H9 (cell line): ENCODE data around the gene SLC22A31. TPM values are rescaled to one million over a fixed set of nuclear protein-coding genes. Genes with fewer than 3 reads are reported as not detected.

ENCODE experiments used
- DNase-seq: peaks from one replicate; pipeline ENCODE4 v3.0.0-alpha.2; 2017
- H2AFZ ChIP-seq: one replicate; pipeline ENCODE4 v1.6.1; 2013; ENCODE audit warnings: mild to moderate bottlenecking, low read length, control low read depth, moderate library complexity
- H2AK5ac ChIP-seq: 2 replicates; pipeline ENCODE4 v1.6.1; 2013; ENCODE audit warnings: low read length, control low read depth, mixed read lengths; ENCODE audit not compliant: insufficient read length
- H2BK120ac ChIP-seq: one replicate; pipeline ENCODE4 v1.6.1; 2013; ENCODE audit warnings: low read depth, mild to moderate bottlenecking, low read length, control low read depth, inconsistent platforms; ENCODE audit not compliant: poor library complexity, severe bottlenecking
- H2BK12ac ChIP-seq: 2 replicates; pipeline ENCODE4 v1.6.1; 2013; ENCODE audit warnings: low read length, control low read depth, mixed read lengths, low read depth; ENCODE audit not compliant: insufficient read length
- H2BK15ac ChIP-seq: 2 replicates; pipeline ENCODE4 v1.6.1; 2013; ENCODE audit warnings: low read depth, low read length, control low read depth
- H2BK20ac ChIP-seq: one replicate; pipeline ENCODE4 v1.6.1; 2013; ENCODE audit warnings: low read depth, mild to moderate bottlenecking, low read length, control low read depth, inconsistent platforms; ENCODE audit not compliant: poor library complexity, severe bottlenecking
- H2BK5ac ChIP-seq: 2 replicates; pipeline ENCODE4 v1.6.1; 2013; ENCODE audit warnings: low read length, control low read depth, mixed read lengths; ENCODE audit not compliant: insufficient read length
- H3K14ac ChIP-seq: 2 replicates; pipeline ENCODE4 v1.6.1; 2013; ENCODE audit warnings: low read length, control low read depth; ENCODE audit not compliant: insufficient read depth
- H3K18ac ChIP-seq: 2 replicates; pipeline ENCODE4 v1.6.1; 2013; ENCODE audit warnings: low read depth, mild to moderate bottlenecking, mixed read lengths, low read length, control low read depth; ENCODE audit not compliant: insufficient read length
- H3K23ac ChIP-seq: 2 replicates; pipeline ENCODE4 v1.6.1; 2013; ENCODE audit warnings: low read length, control low read depth, mixed read lengths, low read depth; ENCODE audit not compliant: insufficient read length
- H3K23me2 ChIP-seq: 2 replicates; pipeline ENCODE4 v1.6.1; 2013; ENCODE audit warnings: low read depth, mild to moderate bottlenecking, mixed read lengths, low read length, control low read depth; ENCODE audit not compliant: insufficient read length, poor library complexity, severe bottlenecking
- H3K27ac ChIP-seq: 2 replicates; pipeline ENCODE4 v1.5.1; 2013; ENCODE audit warnings: low read length, control low read depth, mixed read lengths, low read depth; ENCODE audit not compliant: insufficient read length
- H3K27me3 ChIP-seq: 2 replicates; pipeline ENCODE4 v1.6.1; 2013; ENCODE audit warnings: low read length, control low read depth, inconsistent platforms; ENCODE audit not compliant: insufficient read depth
- H3K4ac ChIP-seq: 2 replicates; pipeline ENCODE4 v1.6.1; 2013; ENCODE audit warnings: low read depth, mild to moderate bottlenecking, control low read depth, inconsistent platforms, low read length, moderate library complexity
- H3K4me1 ChIP-seq: 2 replicates; pipeline ENCODE4 v1.6.1; 2013; ENCODE audit warnings: low read length, control low read depth, inconsistent platforms; ENCODE audit not compliant: insufficient read depth
- H3K4me2 ChIP-seq: 2 replicates; pipeline ENCODE4 v1.6.1; 2013; ENCODE audit warnings: low read length, control low read depth, mixed read lengths; ENCODE audit not compliant: insufficient read length, insufficient read depth
- H3K56ac ChIP-seq: 2 replicates; pipeline ENCODE4 v1.6.1; 2013; ENCODE audit warnings: low read depth, mild to moderate bottlenecking, mixed read lengths, low read length, control low read depth; ENCODE audit not compliant: insufficient read length
- H3K79me1 ChIP-seq: 2 replicates; pipeline ENCODE4 v1.6.1; 2013; ENCODE audit warnings: low read depth, mild to moderate bottlenecking, moderate library complexity, low read length, control low read depth, inconsistent platforms; ENCODE audit not compliant: insufficient read depth, poor library complexity, severe bottlenecking
- H3K79me2 ChIP-seq: 2 replicates; pipeline ENCODE4 v1.6.1; 2013; ENCODE audit warnings: low read length, control low read depth, inconsistent platforms; ENCODE audit not compliant: insufficient read depth
- H3K9ac ChIP-seq: 2 replicates; pipeline ENCODE4 v1.6.1; 2013; ENCODE audit warnings: low read length, control low read depth, mixed read lengths; ENCODE audit not compliant: insufficient read length; ENCODE audit errors: extremely low read depth
- H3K9me3 ChIP-seq: one replicate; pipeline ENCODE4 v1.6.1; 2013; ENCODE audit warnings: low read depth, low read length, inconsistent platforms; ENCODE audit not compliant: control insufficient read depth
- H3T11ph ChIP-seq: one replicate; pipeline ENCODE4 v1.6.1; 2013; ENCODE audit warnings: mild to moderate bottlenecking, low read length, control low read depth, inconsistent platforms
- H4K20me1 ChIP-seq: one replicate; pipeline ENCODE4 v1.6.1; 2013; ENCODE audit not compliant: control insufficient read depth, insufficient read length, insufficient read depth
- H4K5ac ChIP-seq: 2 replicates; pipeline ENCODE4 v1.6.1; 2013; ENCODE audit warnings: low read depth, mild to moderate bottlenecking, mixed read lengths, low read length, control low read depth; ENCODE audit not compliant: insufficient read length
- H4K8ac ChIP-seq: replicated peaks from 2 replicates; pipeline ENCODE4 v1.6.1; 2013; ENCODE audit warnings: low read length, control low read depth, mixed read lengths, low read depth; ENCODE audit not compliant: insufficient read length
- H4K91ac ChIP-seq: 2 replicates; pipeline ENCODE4 v1.6.1; 2013; ENCODE audit warnings: low read depth, mild to moderate bottlenecking, moderate library complexity, mixed read lengths, low read length, control low read depth; ENCODE audit not compliant: insufficient read length
- H3K27ac Mint-ChIP-seq, 3 experiments: 2 replicates in 2 of 3; 3 replicates in 1 of 3; pipeline ENCODE4 v1.8.0; 2020 to 2021; ENCODE audit warnings: mixed read lengths in 3 of 3, mild to moderate bottlenecking in 1 of 3, moderate library complexity in 1 of 3
- H3K27me3 Mint-ChIP-seq: 2 replicates; pipeline ENCODE4 v1.8.0; 2021; ENCODE audit warnings: low read depth, mild to moderate bottlenecking, moderate library complexity, mixed read lengths
- H3K36me3 Mint-ChIP-seq, 3 experiments: 2 replicates in 2 of 3; 3 replicates in 1 of 3; pipeline ENCODE4 v1.8.0; 2020 to 2021; ENCODE audit warnings: low read depth in 3 of 3, mixed read lengths in 3 of 3; ENCODE audit not compliant: insufficient read depth in 1 of 3
- H3K4me1 Mint-ChIP-seq, 2 experiments: 2 replicates each; pipeline ENCODE4 v1.8.0; 2020; ENCODE audit warnings: mixed read lengths in 2 of 2
- H3K4me3 Mint-ChIP-seq, 2 experiments: 2 replicates in 1 of 2; 3 replicates in 1 of 2; pipeline ENCODE4 v1.8.0; 2020 to 2021; ENCODE audit warnings: mild to moderate bottlenecking in 2 of 2, mixed read lengths in 2 of 2, moderate library complexity in 1 of 2
- H3K9me3 Mint-ChIP-seq, 2 experiments: 2 replicates in 1 of 2; 3 replicates in 1 of 2; pipeline ENCODE4 v1.8.0; 2020; ENCODE audit warnings: mild to moderate bottlenecking in 2 of 2, mixed read lengths in 2 of 2, moderate library complexity in 1 of 2
- whole genome bisulfite sequencing: extraction: QIAGEN DNeasy Blood & Tissue Kit; methylation state at CpG from one replicate; pipeline ENCODE4 v1.1.7; 2013; ENCODE audit warnings: missing lambda C conversion rate, low lambda C conversion rate, mixed read lengths; ENCODE audit not compliant: insufficient read length; ENCODE audit errors: extremely low coverage; 5-methylcytosine and 5-hydroxymethylcytosine counted together
- total RNA-seq: library from RNA; stranded (reverse); gene quantifications from 2 replicates; pipeline ENCODE4 v1.2.1, GENCODE V29; 2021
- TF ChIP-seq, protein P1 (sequence below): fragments of 200-600 bp; sonication (generic); conservative IDR thresholded peaks from 3 replicates; pipeline ENCODE4 v1.8.0; 2021; ENCODE audit warnings: antibody characterized with exemption, mild to moderate bottlenecking

SLC22A31 gene
- total RNA-seq, 1 experiment from 2014 or later, result 7.7 TPM

GRCh38 chr16:89168381-89169189, 31.8 kb downstream of the SLC22A31 start:
- Histone ChIP-seq H3K14ac (no peak overlapping the region), H3K23ac (no peak overlapping the region), H3K4me2 (no peak overlapping the region), H4K5ac (no peak overlapping the region), H3K9ac (no peak overlapping the region), H2AFZ (no peak overlapping the region), H3K27me3 (no peaks in the 10 kb centered on the region), H3K79me2 (no peaks in the 10 kb centered on the region), H3K4ac (no peak overlapping the region), H2BK15ac (no peak overlapping the region), H3K23me2 (peaks cover 6% of the 10 kb centered on the region), H2BK12ac (no peak overlapping the region), H3K18ac (no peak overlapping the region), H2BK5ac (no peak overlapping the region), H2BK120ac (no peak overlapping the region), H3K79me1 (no peaks in the 10 kb centered on the region), H3T11ph (no peak overlapping the region), H4K91ac (no peak overlapping the region), H3K56ac (no peak overlapping the region), H2BK20ac (no peak overlapping the region), H3K4me1 (no peaks in the 10 kb centered on the region), H4K20me1 (no peaks in the 10 kb centered on the region), H2AK5ac (no peak overlapping the region), H4K8ac (no peak overlapping the region), H3K27ac (no peak overlapping the region), H3K9me3 (no peaks in the 10 kb centered on the region)
- WGBS, result no CpG with 5 or more reads among the region's 23 CpGs
- Mint-ChIP-seq H3K4me3 (no peak overlapping the region), H3K27me3 (peaks cover 18% of the 10 kb centered on the region), H3K9me3 (no peaks in the 10 kb centered on the region), H3K27ac (no peak overlapping the region), H3K36me3 (no peaks in the 10 kb centered on the region), H3K4me1 (peaks cover 9 to 23% of the 10 kb centered on the region in 2 experiments)
- TF ChIP-seq, protein P1, sequence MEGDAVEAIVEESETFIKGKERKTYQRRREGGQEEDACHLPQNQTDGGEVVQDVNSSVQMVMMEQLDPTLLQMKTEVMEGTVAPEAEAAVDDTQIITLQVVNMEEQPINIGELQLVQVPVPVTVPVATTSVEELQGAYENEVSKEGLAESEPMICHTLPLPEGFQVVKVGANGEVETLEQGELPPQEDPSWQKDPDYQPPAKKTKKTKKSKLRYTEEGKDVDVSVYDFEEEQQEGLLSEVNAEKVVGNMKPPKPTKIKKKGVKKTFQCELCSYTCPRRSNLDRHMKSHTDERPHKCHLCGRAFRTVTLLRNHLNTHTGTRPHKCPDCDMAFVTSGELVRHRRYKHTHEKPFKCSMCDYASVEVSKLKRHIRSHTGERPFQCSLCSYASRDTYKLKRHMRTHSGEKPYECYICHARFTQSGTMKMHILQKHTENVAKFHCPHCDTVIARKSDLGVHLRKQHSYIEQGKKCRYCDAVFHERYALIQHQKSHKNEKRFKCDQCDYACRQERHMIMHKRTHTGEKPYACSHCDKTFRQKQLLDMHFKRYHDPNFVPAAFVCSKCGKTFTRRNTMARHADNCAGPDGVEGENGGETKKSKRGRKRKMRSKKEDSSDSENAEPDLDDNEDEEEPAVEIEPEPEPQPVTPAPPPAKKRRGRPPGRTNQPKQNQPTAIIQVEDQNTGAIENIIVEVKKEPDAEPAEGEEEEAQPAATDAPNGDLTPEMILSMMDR, result no peak
- DNase-seq, result no peak
